Chondrocyte (in vitro differentiated cells): Measurements from ENCODE around the gene CCDC3. TPM values are rescaled to one million over a fixed set of nuclear protein-coding genes. Genes with fewer than 3 reads are reported as not detected.

ENCODE experiments used
- DNase-seq: peaks from one replicate; pipeline ENCODE4 v3.0.0; 2021; ENCODE audit warnings: mixed read lengths, low spot score
- H3K27ac Mint-ChIP-seq: one replicate; pipeline ENCODE4 v1.8.0; 2021; ENCODE audit warnings: mild to moderate bottlenecking, moderate library complexity, mixed read lengths; ENCODE audit not compliant: unreplicated experiment
- H3K27me3 Mint-ChIP-seq: 2 replicates; pipeline ENCODE4 v1.8.0; 2021; ENCODE audit warnings: low read depth, mixed read lengths
- H3K36me3 Mint-ChIP-seq: 2 replicates; pipeline ENCODE4 v1.8.0; 2021; ENCODE audit warnings: low read depth, mixed read lengths
- H3K4me1 Mint-ChIP-seq: 2 replicates; pipeline ENCODE4 v1.8.0; 2021; ENCODE audit warnings: low read depth, mild to moderate bottlenecking, mixed read lengths
- H3K4me3 Mint-ChIP-seq: one replicate; pipeline ENCODE4 v1.8.0; 2021; ENCODE audit warnings: mild to moderate bottlenecking, moderate library complexity, mixed read lengths; ENCODE audit not compliant: unreplicated experiment
- H3K9me3 Mint-ChIP-seq: 2 replicates; pipeline ENCODE4 v1.8.0; 2021; ENCODE audit warnings: low read depth, mixed read lengths
- CTCF ChIP-seq: fragments of 200-600 bp; sonication (generic); IDR thresholded peaks from 2 replicates; pipeline ENCODE4 v1.5.0; 2021; ENCODE audit warnings: antibody characterized with exemption, mild to moderate bottlenecking, moderate library complexity
- total RNA-seq: library from RNA; stranded (reverse); gene quantifications from 3 replicates; pipeline ENCODE4 v1.2.1, GENCODE V29; 2021

CCDC3 gene
- total RNA-seq, 1 donor from 2014 or later, result 145 TPM

GRCh38 chr10:13018171-13018570 is 16.7 kb upstream of the CCDC3 start:
- no peak for DNase-seq
- H3K27ac Mint-ChIP-seq, result peak overlapping the region; percentile 90
- peaks cover 2% of the 10 kb centered on the region for H3K36me3 Mint-ChIP-seq
- no peak for TF ChIP-seq CTCF
- no peaks in the 10 kb centered on the region for H3K27me3 Mint-ChIP-seq
- H3K9me3 Mint-ChIP-seq, result peaks cover 13% of the 10 kb centered on the region
- peak overlapping the region; percentile 31 for H3K4me3 Mint-ChIP-seq
- H3K4me1 Mint-ChIP-seq, result peaks cover 39% of the 10 kb centered on the region

- H3K27ac Mint-ChIP-seq, result peak overlapping the region; percentile 87
These were observed 15.4 kb upstream of the CCDC3 start for GRCh38 chr10:13016886-13017285.

DNA sequence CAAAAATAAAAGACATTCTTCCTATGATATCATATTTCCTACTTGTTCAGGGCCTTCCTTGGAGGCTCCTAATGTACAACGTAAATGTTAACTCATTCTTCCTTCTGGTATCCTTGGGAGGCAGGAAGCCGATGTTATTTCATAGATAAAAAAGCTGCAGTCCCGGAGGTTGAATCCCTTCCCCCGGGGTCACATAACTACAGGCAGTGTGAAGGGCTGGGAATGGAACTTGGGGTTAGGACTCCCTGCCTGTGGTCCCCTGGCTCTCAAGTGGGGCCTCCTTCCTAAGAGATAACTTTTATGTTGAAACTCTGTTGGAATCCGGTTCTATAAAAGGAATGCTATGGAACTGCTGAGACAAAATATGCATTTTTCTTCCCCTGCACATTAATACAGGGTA is 14.9 kb upstream of the CCDC3 start:
- Mint-ChIP-seq H3K9me3 (peaks cover 20% of the 10 kb centered on the region), H3K4me1 (peaks cover 39% of the 10 kb centered on the region), H3K4me3 (peak overlapping the region; percentile 29), H3K27ac (peak overlapping the region; percentile 87), H3K36me3 (no peaks in the 10 kb centered on the region), H3K27me3 (no peaks in the 10 kb centered on the region)
- TF ChIP-seq CTCF, result no peak
- no peak for DNase-seq

More at GRCh38 chr10:13016886-13017285, 15.4 kb upstream of the CCDC3 start:
- Mint-ChIP-seq H3K9me3 (peaks cover 15% of the 10 kb centered on the region), H3K36me3 (no peaks in the 10 kb centered on the region), H3K4me3 (no peak overlapping the region), H3K4me1 (peaks cover 39% of the 10 kb centered on the region), H3K27me3 (no peaks in the 10 kb centered on the region)
- no peak for TF ChIP-seq CTCF
- DNase-seq, result no peak

DNA sequence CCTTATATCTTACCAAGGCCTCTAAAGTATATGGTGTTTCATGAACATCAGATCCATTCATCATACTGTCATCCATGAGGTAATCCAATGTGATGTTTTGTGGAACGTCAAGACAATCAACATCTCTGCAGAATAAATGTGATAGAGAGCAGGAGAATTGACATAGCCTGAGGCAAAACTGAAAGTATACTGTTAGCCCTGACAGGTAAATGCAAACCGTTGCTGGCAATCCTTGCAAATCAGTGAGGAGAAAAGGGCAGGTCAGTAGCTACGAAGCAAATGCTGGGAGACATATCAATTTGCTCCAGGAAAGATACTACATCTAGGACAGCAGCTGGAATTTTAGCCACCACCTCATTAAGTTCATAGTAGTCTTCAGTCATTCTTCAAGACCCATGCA is 4.5 kb upstream of the CCDC3 start:
- no peak overlapping the region for H3K4me3 Mint-ChIP-seq
- no peak overlapping the region for H3K27ac Mint-ChIP-seq
- H3K4me1 Mint-ChIP-seq, result peaks cover 11% of the 10 kb centered on the region
- peaks cover under 1% of the 10 kb centered on the region for H3K9me3 Mint-ChIP-seq
- no peak for DNase-seq
- no peaks in the 10 kb centered on the region for H3K36me3 Mint-ChIP-seq
- H3K27me3 Mint-ChIP-seq, result peaks cover 5% of the 10 kb centered on the region
- TF ChIP-seq CTCF, result no peak

- Mint-ChIP-seq H3K4me3 (no peak overlapping the region), H3K27me3 (peaks cover 5% of the 10 kb centered on the region), H3K36me3 (no peaks in the 10 kb centered on the region), H3K27ac (no peak overlapping the region), H3K4me1 (peaks cover 29% of the 10 kb centered on the region), H3K9me3 (no peaks in the 10 kb centered on the region)
- no peak for DNase-seq
- TF ChIP-seq CTCF, result no peak
These were observed 2.2 kb upstream of the CCDC3 start for GRCh38 chr10:13003759-13004158.
